HCEC 1CT (cell line): ENCODE results near the gene RACGAP1.
A peak's percentile ranks its signal among the peaks of the same experiment; 100 is the strongest.

Experiments
- DNase-seq: peaks from one replicate; pipeline ENCODE4 v3.0.0-alpha.2; 2017

The RACGAP1 gene

GRCh38 chr12:49967042-49967776, 58.1 kb downstream of the RACGAP1 start:
- peak; percentile 67 for DNase-seq

- DNase-seq = no peak
Measured at GRCh38 chr12:49966511-49967041, 58.7 kb downstream of the RACGAP1 start.

- DNase-seq = no peak
Measured at GRCh38 chr12:49965836-49966235, 59.5 kb downstream of the RACGAP1 start.

GRCh38 chr12:49964849-49965624, 60.3 kb downstream of the RACGAP1 start:
- DNase-seq = no peak

- DNase-seq = no peak
Measured at GRCh38 chr12:49963976-49964815, 61.1 kb downstream of the RACGAP1 start.

GRCh38 chr12:49962861-49963765, 62.2 kb downstream of the RACGAP1 start:
- DNase-seq = no peak

- no peak for DNase-seq
Measured at GRCh38 chr12:49961993-49962764, 63.1 kb downstream of the RACGAP1 start.

- DNase-seq = no peak
Measured at GRCh38 chr12:49961111-49961922, 64.0 kb downstream of the RACGAP1 start, which contains the start of gene AQP5. TSS of gene AQP5 (plus strand) at chr12:49961872. CDS start at chr12:49962018, 146 bp downstream.

GRCh38 chr12:49960474-49961110, 64.7 kb downstream of the RACGAP1 start:
- DNase-seq = no peak

- no peak for DNase-seq
Measured at GRCh38 chr12:49959685-49960473, 65.4 kb downstream of the RACGAP1 start.

- DNase-seq = no peak
Measured at GRCh38 chr12:49957570-49957967, 67.7 kb downstream of the RACGAP1 start.

GRCh38 chr12:49956663-49957569, 68.4 kb downstream of the RACGAP1 start:
- DNase-seq = no peak

- DNase-seq = no peak
Measured at GRCh38 chr12:49955899-49956662, 69.2 kb downstream of the RACGAP1 start.

- DNase-seq = no peak
Measured at GRCh38 chr12:49954863-49955830, 70.1 kb downstream of the RACGAP1 start.
